Measurements from ENCODE around the gene SLC9B1. TPM values are rescaled to one million over a fixed set of nuclear protein-coding genes. Genes with fewer than 3 reads are reported as not detected.
"Not testable (repeated sequence)": the region's sequence is repeated elsewhere in the genome, so short reads cannot be mapped to it uniquely, and the experiment has no call there.

The SLC9B1 gene
- total and polyA plus RNA-seq, 2 donors = 2.4 to 4.3 TPM

- Histone ChIP-seq H3K27me3 (ENCODE audit: control insufficient read depth in 2 of 2, insufficient read depth in 1 of 2, low read length in 1 of 2) (no peaks in the 10 kb centered on the region), H3K36me3 (ENCODE audit: control insufficient read depth in 2 of 2, insufficient read depth in 2 of 2, low read length in 1 of 2) (no peaks in the 10 kb centered on the region), H3K9me3 (ENCODE audit: control insufficient read depth in 2 of 2, insufficient read depth in 1 of 2, low read length in 1 of 2) (peaks cover 0 to 4% of the 10 kb centered on the region in 2 donors), H3K27ac (ENCODE audit: low read depth in 1 of 2, low read length in 1 of 2) (no peak overlapping the region), H3K4me3 (ENCODE audit: low read length in 2 of 2) (no peak overlapping the region), H3K4me1 (ENCODE audit: control insufficient read depth in 2 of 2, insufficient read depth in 2 of 2, low read length in 2 of 2) (no peaks in the 10 kb centered on the region)
- DNase-seq (ENCODE audit: low read depth in 6 of 9, low spot score in 9 of 9) = no peak
- WGBS = 100% methylated on average over 1 of the region's 1 CpG
Observed at GRCh38 chr4:102988429-102989020, 31.0 kb downstream of the SLC9B1 start.

- no peak for DNase-seq (ENCODE audit: low read depth in 6 of 9, low spot score in 9 of 9)
- Histone ChIP-seq H3K9me3 (ENCODE audit: control insufficient read depth in 2 of 2, insufficient read depth in 1 of 2, low read length in 1 of 2) (no peaks in the 10 kb centered on the region), H3K4me3 (ENCODE audit: low read length in 2 of 2) (no peak overlapping the region), H3K4me1 (ENCODE audit: control insufficient read depth in 2 of 2, insufficient read depth in 2 of 2, low read length in 2 of 2) (no peaks in the 10 kb centered on the region), H3K36me3 (ENCODE audit: control insufficient read depth in 2 of 2, insufficient read depth in 2 of 2, low read length in 1 of 2) (no peaks in the 10 kb centered on the region), H3K27ac (ENCODE audit: low read depth in 1 of 2, low read length in 1 of 2) (no peak overlapping the region), H3K27me3 (ENCODE audit: control insufficient read depth in 2 of 2, insufficient read depth in 1 of 2, low read length in 1 of 2) (no peaks in the 10 kb centered on the region)
- over 99% methylated on average over 2 of the region's 2 CpGs for WGBS
Observed at GRCh38 chr4:102981005-102981404, 38.5 kb downstream of the SLC9B1 start.

DNA sequence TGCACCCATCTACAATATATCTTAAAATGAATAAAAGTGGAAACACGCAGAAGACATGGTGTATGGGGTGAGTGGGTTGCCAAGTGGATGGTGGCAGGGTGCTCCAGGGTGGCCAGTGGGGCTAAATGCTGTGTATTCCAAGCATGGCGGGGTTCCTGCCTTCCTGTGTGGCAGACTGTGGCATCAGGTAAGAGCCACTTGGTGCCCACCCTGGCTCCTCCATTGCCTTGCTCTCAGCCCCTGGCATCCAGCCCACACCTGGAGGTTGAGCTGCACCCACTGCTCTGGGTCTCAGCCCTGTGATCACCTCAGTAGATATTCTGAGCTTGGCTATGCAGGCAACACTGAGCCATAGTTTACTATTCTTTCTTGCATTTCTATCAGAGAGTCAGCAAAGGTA is 57.7 kb downstream of the SLC9B1 start:
- 98% methylated on average over 2 of the region's 2 CpGs for WGBS
- H3K9me3 ChIP-seq (ENCODE audit: control insufficient read depth in 2 of 2, insufficient read depth in 1 of 2, low read length in 1 of 2); H3K27ac ChIP-seq (ENCODE audit: low read depth in 1 of 2, low read length in 1 of 2); H3K4me3 ChIP-seq (ENCODE audit: low read length in 2 of 2); H3K36me3 ChIP-seq (ENCODE audit: control insufficient read depth in 2 of 2, insufficient read depth in 2 of 2, low read length in 1 of 2); DNase-seq (ENCODE audit: low read depth in 6 of 9, low spot score in 9 of 9); H3K4me1 ChIP-seq (ENCODE audit: control insufficient read depth in 2 of 2, insufficient read depth in 2 of 2, low read length in 2 of 2); H3K27me3 ChIP-seq (ENCODE audit: control insufficient read depth in 2 of 2, insufficient read depth in 1 of 2, low read length in 1 of 2): not testable (repeated sequence)

DNA sequence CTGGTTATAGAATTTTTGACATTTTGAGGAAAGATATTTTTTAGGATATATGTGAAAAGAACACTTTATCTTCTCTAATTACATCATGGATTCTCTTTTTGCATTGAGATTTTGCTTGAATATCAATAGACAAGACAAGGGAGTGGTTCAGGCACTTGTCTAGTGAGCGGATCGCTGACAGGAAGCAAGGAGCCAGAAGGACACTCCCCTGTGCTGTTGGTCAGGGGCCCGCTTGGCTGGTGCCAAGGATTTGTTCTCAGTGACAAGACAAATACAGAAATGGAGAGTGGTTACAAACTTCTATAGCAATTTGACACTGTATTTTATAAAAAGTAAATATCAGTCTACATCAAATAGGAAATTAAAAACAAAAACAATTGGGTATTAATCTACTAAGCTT is 60.0 kb downstream of the SLC9B1 start:
- WGBS = 94% methylated on average over 3 of the region's 3 CpGs
- DNase-seq (ENCODE audit: low read depth in 6 of 9, low spot score in 9 of 9) = no peak
- Histone ChIP-seq H3K36me3 (ENCODE audit: control insufficient read depth in 2 of 2, insufficient read depth in 2 of 2, low read length in 1 of 2) (no peaks in the 10 kb centered on the region), H3K27me3 (ENCODE audit: control insufficient read depth in 2 of 2, insufficient read depth in 1 of 2, low read length in 1 of 2) (no peaks in the 10 kb centered on the region), H3K9me3 (ENCODE audit: control insufficient read depth in 2 of 2, insufficient read depth in 1 of 2, low read length in 1 of 2) (no peaks in the 10 kb centered on the region), H3K27ac (ENCODE audit: low read depth in 1 of 2, low read length in 1 of 2) (no peak overlapping the region), H3K4me3 (ENCODE audit: low read length in 2 of 2) (no peak overlapping the region), H3K4me1 (ENCODE audit: control insufficient read depth in 2 of 2, insufficient read depth in 2 of 2, low read length in 2 of 2) (no peaks in the 10 kb centered on the region)

GRCh38 chr4:102945066-102945465 is 74.4 kb downstream of the SLC9B1 start:
- DNase-seq (ENCODE audit: low read depth in 6 of 9, low spot score in 9 of 9) = no peak
- WGBS = 94% methylated on average over 3 of the region's 3 CpGs
- Histone ChIP-seq H3K27ac (ENCODE audit: low read depth in 1 of 2, low read length in 1 of 2) (no peak overlapping the region), H3K4me3 (ENCODE audit: low read length in 2 of 2) (no peak overlapping the region), H3K27me3 (ENCODE audit: control insufficient read depth in 2 of 2, insufficient read depth in 1 of 2, low read length in 1 of 2) (no peaks in the 10 kb centered on the region), H3K9me3 (ENCODE audit: control insufficient read depth in 2 of 2, insufficient read depth in 1 of 2, low read length in 1 of 2) (no peaks in the 10 kb centered on the region), H3K36me3 (ENCODE audit: control insufficient read depth in 2 of 2, insufficient read depth in 2 of 2, low read length in 1 of 2) (no peaks in the 10 kb centered on the region), H3K4me1 (ENCODE audit: control insufficient read depth in 2 of 2, insufficient read depth in 2 of 2, low read length in 2 of 2) (no peaks in the 10 kb centered on the region)

DNA sequence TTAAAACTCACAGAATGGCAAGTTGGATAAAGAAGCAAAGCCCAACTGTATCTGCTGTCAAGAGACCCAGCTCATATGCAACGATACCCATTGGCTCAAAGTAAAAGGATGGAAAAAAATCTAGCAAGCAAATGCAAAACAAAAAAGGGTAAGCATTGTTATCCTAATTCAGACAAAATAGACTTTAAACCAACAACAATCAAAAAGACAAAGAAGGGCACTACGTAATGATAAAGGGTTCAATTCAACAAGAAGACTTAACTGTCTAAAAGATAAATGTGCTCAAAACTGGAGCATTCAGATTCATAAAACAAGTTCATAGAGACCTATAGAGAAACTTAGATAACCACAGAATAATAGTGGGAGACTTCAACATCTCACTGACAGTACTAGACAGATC is 81.4 kb downstream of the SLC9B1 start:
- H3K4me3 ChIP-seq (ENCODE audit: low read length in 2 of 2); H3K27me3 ChIP-seq (ENCODE audit: control insufficient read depth in 2 of 2, insufficient read depth in 1 of 2, low read length in 1 of 2); H3K36me3 ChIP-seq (ENCODE audit: control insufficient read depth in 2 of 2, insufficient read depth in 2 of 2, low read length in 1 of 2); H3K27ac ChIP-seq (ENCODE audit: low read depth in 1 of 2, low read length in 1 of 2); H3K4me1 ChIP-seq (ENCODE audit: control insufficient read depth in 2 of 2, insufficient read depth in 2 of 2, low read length in 2 of 2); DNase-seq (ENCODE audit: low read depth in 6 of 9, low spot score in 9 of 9); H3K9me3 ChIP-seq (ENCODE audit: control insufficient read depth in 2 of 2, insufficient read depth in 1 of 2, low read length in 1 of 2): not testable (repeated sequence)
- 91% methylated on average over 2 of the region's 2 CpGs for WGBS

DNA sequence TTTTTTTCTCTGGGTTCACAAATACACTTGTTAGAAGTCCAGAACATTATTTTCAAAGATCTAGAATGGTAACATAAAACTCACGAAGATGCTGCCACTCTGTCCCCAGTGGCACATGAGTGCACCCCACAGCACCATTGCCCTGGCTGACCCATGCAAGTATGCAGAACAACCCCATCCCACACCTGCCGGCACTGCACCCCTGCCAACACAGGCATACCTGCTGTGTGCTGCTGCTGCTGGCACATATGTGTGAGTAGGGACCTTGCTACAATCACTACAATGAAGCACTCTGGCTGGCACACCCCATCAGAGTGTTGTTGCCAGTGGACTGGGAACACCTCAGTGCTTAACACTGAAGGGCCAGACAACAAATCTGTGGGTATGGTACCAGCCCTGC is 83.8 kb downstream of the SLC9B1 start:
- H3K27ac ChIP-seq (ENCODE audit: low read depth in 1 of 2, low read length in 1 of 2) = no peak overlapping the region
- no peak for DNase-seq (ENCODE audit: low read depth in 6 of 9, low spot score in 9 of 9)
- H3K4me3 ChIP-seq (ENCODE audit: low read length in 2 of 2) = no peak overlapping the region
- no peaks in the 10 kb centered on the region for H3K36me3 ChIP-seq (ENCODE audit: control insufficient read depth in 2 of 2, insufficient read depth in 2 of 2, low read length in 1 of 2)
- 97% methylated on average over 2 of the region's 2 CpGs for WGBS
- no peaks in the 10 kb centered on the region for H3K27me3 ChIP-seq (ENCODE audit: control insufficient read depth in 2 of 2, insufficient read depth in 1 of 2, low read length in 1 of 2)
- no peaks in the 10 kb centered on the region for H3K4me1 ChIP-seq (ENCODE audit: control insufficient read depth in 2 of 2, insufficient read depth in 2 of 2, low read length in 2 of 2)
- H3K9me3 ChIP-seq (ENCODE audit: control insufficient read depth in 2 of 2, insufficient read depth in 1 of 2, low read length in 1 of 2) = no peaks in the 10 kb centered on the region

- H3K27me3 ChIP-seq (ENCODE audit: control insufficient read depth in 2 of 2, insufficient read depth in 1 of 2, low read length in 1 of 2); H3K9me3 ChIP-seq (ENCODE audit: control insufficient read depth in 2 of 2, insufficient read depth in 1 of 2, low read length in 1 of 2); H3K36me3 ChIP-seq (ENCODE audit: control insufficient read depth in 2 of 2, insufficient read depth in 2 of 2, low read length in 1 of 2); DNase-seq (ENCODE audit: low read depth in 6 of 9, low spot score in 9 of 9); H3K4me1 ChIP-seq (ENCODE audit: control insufficient read depth in 2 of 2, insufficient read depth in 2 of 2, low read length in 2 of 2); H3K27ac ChIP-seq (ENCODE audit: low read depth in 1 of 2, low read length in 1 of 2); H3K4me3 ChIP-seq (ENCODE audit: low read length in 2 of 2): not testable (repeated sequence)
- 95% methylated on average over 8 of the region's 8 CpGs for WGBS
Observed at GRCh38 chr4:102919697-102920096, 99.8 kb downstream of the SLC9B1 start.

GRCh38 chr4:102918859-102919258 is 100.6 kb downstream of the SLC9B1 start:
- no peak overlapping the region for H3K4me3 ChIP-seq (ENCODE audit: low read length in 2 of 2)

DNA sequence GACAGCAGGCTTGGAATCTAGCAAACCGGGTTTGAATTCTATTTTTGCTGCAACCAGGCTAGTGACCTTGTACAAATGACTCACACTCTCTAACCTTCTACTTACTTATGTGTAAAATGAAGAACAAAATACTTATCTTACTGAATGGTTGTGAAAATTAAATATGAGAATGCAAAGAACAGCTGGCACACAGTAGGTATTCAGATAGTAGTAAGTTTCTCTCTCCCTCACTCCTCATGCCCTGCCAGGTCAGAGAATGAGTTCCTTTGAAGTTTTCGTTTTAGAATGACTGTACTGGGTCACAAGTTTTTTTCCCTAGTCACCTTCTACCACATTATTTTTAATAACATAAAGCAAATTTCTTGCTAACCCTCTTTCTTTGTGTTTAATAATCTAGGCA is 117.7 kb downstream of the SLC9B1 start:
- H3K27ac ChIP-seq (ENCODE audit: low read depth in 1 of 2, low read length in 1 of 2) = no peak overlapping the region
- H3K36me3 ChIP-seq (ENCODE audit: control insufficient read depth in 2 of 2, insufficient read depth in 2 of 2, low read length in 1 of 2) = no peaks in the 10 kb centered on the region
- DNase-seq (ENCODE audit: low read depth in 6 of 9, low spot score in 9 of 9) = no peak
- 96% methylated on average over 2 of the region's 2 CpGs for WGBS
- no peaks in the 10 kb centered on the region for H3K4me1 ChIP-seq (ENCODE audit: control insufficient read depth in 2 of 2, insufficient read depth in 2 of 2, low read length in 2 of 2)
- no peaks in the 10 kb centered on the region for H3K9me3 ChIP-seq (ENCODE audit: control insufficient read depth in 2 of 2, insufficient read depth in 1 of 2, low read length in 1 of 2)
- no peaks in the 10 kb centered on the region for H3K27me3 ChIP-seq (ENCODE audit: control insufficient read depth in 2 of 2, insufficient read depth in 1 of 2, low read length in 1 of 2)
- H3K4me3 ChIP-seq (ENCODE audit: low read length in 2 of 2) = no peak overlapping the region

More at GRCh38 chr4:102918859-102919258, 100.6 kb downstream of the SLC9B1 start:
- DNase-seq (ENCODE audit: low read depth in 6 of 9, low spot score in 9 of 9) = no peak
- H3K9me3 ChIP-seq (ENCODE audit: control insufficient read depth in 2 of 2, insufficient read depth in 1 of 2, low read length in 1 of 2) = no peaks in the 10 kb centered on the region
- WGBS = over 99% methylated on average over 3 of the region's 3 CpGs
- no peak overlapping the region for H3K27ac ChIP-seq (ENCODE audit: low read depth in 1 of 2, low read length in 1 of 2)
- no peaks in the 10 kb centered on the region for H3K4me1 ChIP-seq (ENCODE audit: control insufficient read depth in 2 of 2, insufficient read depth in 2 of 2, low read length in 2 of 2)
- H3K27me3 ChIP-seq (ENCODE audit: control insufficient read depth in 2 of 2, insufficient read depth in 1 of 2, low read length in 1 of 2) = no peaks in the 10 kb centered on the region
- H3K36me3 ChIP-seq (ENCODE audit: control insufficient read depth in 2 of 2, insufficient read depth in 2 of 2, low read length in 1 of 2) = no peaks in the 10 kb centered on the region
